A549 (cell line): ENCODE measurements around the gene DLGAP1.

ENCODE experiments used
- CTCF ChIP-seq: fragments of >200 bp; sonication (Bioruptor Twin); formaldehyde crosslinking; IDR thresholded peaks from 3 replicates; pipeline ENCODE4 v1.5.1; 2016
- RAD21 ChIP-seq, 2 experiments: fragments of >200 bp in 1 of 2; sonication (Bioruptor Twin) in 1 of 2; formaldehyde crosslinking in 1 of 2; IDR thresholded peaks in 1 of 2; conservative IDR thresholded peaks in 1 of 2; 2 replicates in 1 of 2; 3 replicates in 1 of 2; pipeline ENCODE4 v1.6.1; 2012 to 2018; ENCODE audit warnings: inconsistent platforms in 1 of 2
- RCOR1 ChIP-seq: fragments of 150-350 bp; IDR thresholded peaks from 2 replicates; pipeline ENCODE4 v1.6.1; 2014; ENCODE audit warnings: antibody characterized with exemption, low read length, low read depth
- REST ChIP-seq: fragments of 200-600 bp; sonication (generic); IDR thresholded peaks from 2 replicates; pipeline ENCODE4 v1.6.1; 2016; ENCODE audit warnings: antibody characterized with exemption, mild to moderate bottlenecking, moderate library complexity
- TP53 ChIP-seq: fragments of 250-450 bp; sonication (Bioruptor Pico); IDR thresholded peaks from 2 replicates; pipeline ENCODE4 v1.5.0; 2021; ENCODE audit warnings: mild to moderate bottlenecking, moderate library complexity

GRCh38 chr18:3712491-3712890 lies 742.6 kb downstream of the DLGAP1 start:
- TF ChIP-seq CTCF: no peak
- no peak for TF ChIP-seq RCOR1
- no peak for TF ChIP-seq REST
- TF ChIP-seq TP53 (CRISPR knock-in tag): no peak
- no peak for TF ChIP-seq RAD21 (conservative IDR thresholded peaks at IDR 0.05 in 1 of 2, IDR thresholded peaks at IDR 0.05 in 1 of 2)
